RKO (cell line): Measurements from ENCODE around the gene CFAP74.
"Not testable (repeated sequence)": the region's sequence is repeated elsewhere in the genome, so short reads cannot be mapped to it uniquely, and the experiment has no call there.

Experiments
- DNase-seq: peaks from one replicate; pipeline ENCODE4 v3.0.0-alpha.2; 2016; ENCODE audit warnings: low spot score

Gene CFAP74

GRCh38 chr1:1984560-1985070 is 19.0 kb downstream of the CFAP74 start:
- no peak for DNase-seq

- DNase-seq = no peak
These were observed 21.0 kb downstream of the CFAP74 start for GRCh38 chr1:1982379-1983232.

DNA sequence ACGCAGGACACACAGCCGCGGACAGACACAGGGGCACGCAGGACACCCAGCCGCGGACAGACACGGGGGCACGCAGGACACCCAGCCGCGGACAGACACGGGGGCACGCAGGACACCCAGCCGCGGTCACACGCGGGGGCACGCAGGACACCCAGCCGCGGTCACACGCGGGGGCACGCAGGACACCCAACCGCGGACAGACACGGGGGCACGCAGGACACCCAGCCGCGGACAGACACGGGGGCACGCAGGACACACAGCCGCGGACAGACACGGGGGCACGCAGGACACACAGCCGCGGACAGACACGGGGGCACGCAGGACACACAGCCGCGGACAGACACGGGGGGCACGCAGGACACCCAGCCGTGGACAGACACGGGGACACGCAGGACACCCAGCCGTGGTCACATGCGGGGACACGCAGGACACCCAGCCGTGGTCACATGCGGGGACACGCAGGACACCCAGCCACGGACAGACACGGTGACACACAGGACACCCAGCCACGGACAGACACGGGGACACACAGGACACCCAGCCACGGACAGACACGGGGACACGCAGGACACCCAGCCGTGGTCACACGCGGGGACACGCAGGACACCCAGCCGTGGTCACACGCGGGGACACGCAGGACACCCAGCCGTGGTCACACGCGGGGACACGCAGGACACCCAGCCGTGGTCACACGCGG is 21.8 kb downstream of the CFAP74 start:
- DNase-seq = not testable (repeated sequence)

- DNase-seq = no peak
These were observed 22.5 kb downstream of the CFAP74 start for GRCh38 chr1:1981142-1981500.

GRCh38 chr1:1980467-1981141 is 23.0 kb downstream of the CFAP74 start:
- no peak for DNase-seq

DNA sequence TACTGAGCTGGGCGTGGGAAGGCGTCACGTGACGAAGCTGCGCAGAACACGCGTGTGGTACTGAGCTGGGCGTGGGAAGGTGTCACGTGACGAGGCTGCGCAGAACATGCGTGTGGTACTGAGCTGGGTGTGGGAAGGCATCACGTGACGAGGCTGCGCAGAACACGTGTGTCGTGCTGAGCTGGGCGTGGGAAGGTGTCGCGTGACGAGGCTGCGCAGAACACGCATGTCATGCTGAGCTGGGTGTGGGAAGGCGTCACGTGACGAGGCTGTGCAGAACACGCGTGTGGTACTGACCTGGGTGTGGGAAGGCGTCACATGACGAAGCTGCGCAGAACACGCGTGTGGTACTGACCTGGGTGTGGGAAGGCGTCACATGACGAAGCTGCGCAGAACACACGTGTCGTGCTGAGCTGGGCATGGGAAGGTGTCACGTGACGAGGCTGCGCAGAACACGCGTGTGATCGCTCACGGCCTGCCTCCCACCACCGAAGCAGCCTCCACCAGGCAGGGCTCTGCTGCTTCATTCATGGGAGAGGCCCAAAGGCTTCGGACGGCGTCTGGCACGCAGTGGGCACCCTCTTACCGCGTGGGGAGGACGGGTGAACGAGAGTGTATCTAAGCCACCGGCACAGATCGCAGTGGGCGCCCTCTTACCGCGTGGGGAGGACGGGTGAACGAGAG is 24.0 kb downstream of the CFAP74 start:
- no peak for DNase-seq

DNA sequence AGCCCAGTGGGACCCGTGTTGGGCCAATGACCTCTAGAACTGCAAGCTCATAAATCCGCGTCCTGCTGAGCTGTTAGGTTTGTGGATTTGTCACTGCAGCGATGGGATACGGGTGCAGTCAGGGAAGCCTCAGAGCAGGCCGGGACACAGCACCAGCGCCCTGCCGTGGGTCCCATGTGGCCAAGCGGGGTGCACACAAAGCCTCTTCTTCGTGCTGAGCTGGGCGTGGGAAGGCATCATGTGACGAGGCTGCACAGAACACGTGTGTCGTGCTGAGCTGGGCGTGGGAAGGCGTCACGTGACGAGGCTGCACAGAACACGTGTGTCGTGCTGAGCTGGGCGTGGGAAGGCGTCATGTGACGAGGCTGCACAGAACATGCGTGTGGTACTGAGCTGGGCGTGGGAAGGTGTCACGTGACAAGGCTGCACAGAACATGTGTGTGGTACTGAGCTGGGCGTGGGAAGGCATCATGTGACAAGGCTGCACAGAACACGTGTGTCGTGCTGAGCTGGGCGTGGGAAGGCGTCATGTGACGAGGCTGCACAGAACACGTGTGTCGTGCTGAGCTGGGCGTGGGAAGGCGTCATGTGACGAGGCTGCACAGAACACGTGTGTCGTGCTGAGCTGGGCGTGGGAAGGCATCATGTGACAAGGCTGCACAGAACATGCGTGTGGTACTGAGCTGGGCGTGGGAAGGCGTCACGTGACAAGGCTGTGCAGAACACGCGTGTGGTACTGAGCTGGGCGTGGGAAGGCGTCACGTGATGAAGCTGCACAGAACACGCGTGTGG is 24.7 kb downstream of the CFAP74 start:
- DNase-seq = not testable (repeated sequence)

GRCh38 chr1:1978108-1978507 is 25.5 kb downstream of the CFAP74 start:
- DNase-seq = no peak

- DNase-seq = no peak
These were observed 27.6 kb downstream of the CFAP74 start for GRCh38 chr1:1976031-1976430.

DNA sequence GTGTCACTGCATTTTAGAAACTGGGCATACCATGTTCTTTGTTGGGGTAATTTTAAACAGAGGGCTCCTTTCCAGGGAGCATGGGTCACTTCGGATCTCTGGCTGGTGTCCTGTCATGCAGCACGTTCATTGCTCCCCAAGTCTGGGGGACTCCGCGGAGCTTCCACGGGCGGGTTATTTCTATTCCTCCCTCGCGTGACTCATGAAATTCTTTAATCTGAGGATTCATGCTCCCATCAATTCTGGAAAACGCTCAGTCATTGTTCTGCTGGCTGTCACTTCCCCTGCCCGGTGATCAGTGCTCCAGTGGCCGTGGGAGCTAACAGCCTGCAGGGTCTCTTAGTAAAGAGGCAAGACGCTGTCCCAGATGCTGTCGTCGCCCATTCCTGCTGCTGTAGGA is 28.1 kb downstream of the CFAP74 start:
- DNase-seq = no peak

- DNase-seq = no peak
These were observed 28.8 kb downstream of the CFAP74 start for GRCh38 chr1:1974834-1975233.

GRCh38 chr1:1973716-1974642 is 29.6 kb downstream of the CFAP74 start:
- DNase-seq = no peak

DNA sequence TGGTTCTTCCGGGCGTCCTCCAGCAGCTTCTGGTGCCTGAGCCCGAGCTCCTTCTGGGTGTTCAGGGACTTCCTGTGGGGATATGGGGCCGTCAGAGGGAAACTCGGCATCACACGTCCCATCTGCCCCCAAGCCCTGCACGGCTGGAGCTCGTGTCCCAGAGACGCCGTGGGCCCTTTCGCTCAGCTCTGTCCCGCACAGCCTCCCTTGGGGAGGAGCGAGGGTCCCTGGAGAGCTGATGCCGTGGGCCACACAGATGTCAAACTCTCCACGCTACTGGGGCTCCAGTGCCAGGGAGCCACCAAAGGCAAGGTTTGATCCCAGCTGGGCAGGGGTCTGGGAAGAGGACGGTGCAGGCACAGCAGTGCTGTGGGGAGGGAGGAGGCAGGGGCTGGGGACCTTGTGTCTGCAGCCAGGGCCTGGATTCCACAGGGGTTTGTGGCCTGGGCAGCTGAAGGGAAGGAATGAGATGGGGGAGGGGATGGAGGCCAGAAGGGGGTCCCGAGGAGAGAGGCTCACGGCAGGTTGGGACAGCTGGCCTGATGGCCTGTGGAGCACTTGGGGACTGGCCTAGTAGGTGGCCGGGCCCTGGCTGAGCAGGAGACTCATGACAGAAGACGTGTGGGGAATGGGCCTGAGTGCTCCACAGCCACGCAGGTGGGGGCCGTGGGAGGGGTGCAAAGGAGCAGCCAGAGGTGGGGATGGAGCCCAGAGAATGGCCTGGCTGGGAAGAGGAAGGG is 30.4 kb downstream of the CFAP74 start:
- DNase-seq = no peak

DNA sequence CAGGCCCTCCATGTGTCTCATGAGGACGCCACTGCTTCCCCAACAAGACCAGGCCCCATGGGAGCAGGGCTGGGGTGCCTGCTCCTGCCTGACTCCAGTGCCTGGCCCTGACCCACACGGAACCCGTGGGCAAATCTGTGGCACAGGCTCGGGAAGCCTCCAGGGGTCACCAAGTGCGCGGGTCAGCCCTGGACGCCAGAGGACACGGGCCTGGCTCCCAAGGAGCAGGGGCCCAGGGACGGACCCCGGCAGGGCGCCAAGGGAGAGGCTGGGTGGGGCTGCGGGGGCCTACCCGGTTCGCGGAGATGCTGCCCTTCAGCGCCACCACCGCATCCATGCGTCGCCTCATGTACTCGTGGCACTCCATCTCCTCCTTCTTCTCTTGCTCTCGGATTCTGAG is 31.9 kb downstream of the CFAP74 start:
- DNase-seq = no peak

- no peak for DNase-seq
These were observed 32.6 kb downstream of the CFAP74 start for GRCh38 chr1:1971017-1971416.

DNA sequence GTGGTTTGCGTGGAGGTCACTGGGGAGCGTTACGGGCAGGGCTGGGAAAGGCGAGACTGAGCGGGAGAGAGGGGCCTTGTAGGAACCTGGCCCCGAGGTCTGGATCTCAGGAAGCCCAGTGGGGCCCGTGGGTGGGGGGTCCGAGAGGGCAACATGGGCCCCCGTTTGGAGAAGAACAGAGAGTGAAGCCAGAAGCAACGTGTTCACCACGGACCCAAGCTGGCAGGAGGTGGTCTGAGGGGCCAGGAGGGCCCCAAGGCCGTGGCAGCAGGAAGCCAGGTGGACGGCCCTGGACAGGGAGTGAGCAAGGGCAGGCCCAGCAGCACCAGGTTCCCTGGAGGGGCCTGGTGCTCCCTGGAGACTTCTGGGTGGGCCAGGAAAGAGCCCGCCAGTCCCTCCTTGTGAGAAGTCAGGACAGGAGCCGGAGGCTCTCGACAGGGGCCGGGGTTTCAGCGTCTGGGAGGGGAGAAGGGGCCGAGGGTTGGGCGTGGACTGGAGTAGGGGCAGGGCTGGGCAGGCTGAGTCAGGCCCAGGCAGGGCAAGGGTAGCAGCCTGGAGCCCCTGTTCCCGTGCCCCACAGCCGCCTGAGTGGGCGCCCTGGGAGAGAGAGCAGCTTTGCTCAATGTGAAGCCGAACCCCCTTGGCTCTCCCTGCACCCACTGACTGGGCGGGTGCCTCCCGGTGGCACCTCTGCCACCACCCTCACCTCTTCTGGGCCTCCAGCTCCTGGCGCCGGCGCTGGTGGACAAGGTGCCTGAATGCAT is 33.5 kb downstream of the CFAP74 start:
- DNase-seq = no peak

GRCh38 chr1:1969505-1969900 is 34.1 kb downstream of the CFAP74 start:
- DNase-seq = no peak

- DNase-seq = no peak
These were observed 34.6 kb downstream of the CFAP74 start for GRCh38 chr1:1968767-1969504.
